IPS DF 6.9 (cell line): ENCODE results near the gene ADORA3.

Source experiments
- DNase-seq: peaks from one replicate; pipeline ENCODE4 v3.0.0-alpha.2; 2013; ENCODE audit warnings: low read depth, low spot score
- H3K27ac ChIP-seq: one replicate; pipeline ENCODE4 v1.5.1; 2013; ENCODE audit warnings: low read length, control low read depth
- H3K27me3 ChIP-seq: 2 replicates; pipeline ENCODE4 v1.6.1; 2013; ENCODE audit warnings: mild to moderate bottlenecking, low read length; ENCODE audit not compliant: control insufficient read depth, insufficient read depth
- H3K36me3 ChIP-seq: 2 replicates; pipeline ENCODE4 v1.6.1; 2013; ENCODE audit warnings: low read length; ENCODE audit not compliant: control insufficient read depth, insufficient read depth
- H3K4me1 ChIP-seq: 2 replicates; pipeline ENCODE4 v1.6.1; 2013; ENCODE audit warnings: low read length; ENCODE audit not compliant: control insufficient read depth, insufficient read depth
- H3K4me3 ChIP-seq: 2 replicates; pipeline ENCODE4 v1.5.1; 2013; ENCODE audit warnings: mild to moderate bottlenecking, low read length
- H3K9me3 ChIP-seq: 2 replicates; pipeline ENCODE4 v1.6.1; 2013; ENCODE audit warnings: low read length, inconsistent platforms; ENCODE audit not compliant: control insufficient read depth, insufficient read depth
- WGBS: extraction: QIAGEN DNeasy Blood & Tissue Kit; methylation state at CpG from one replicate; pipeline ENCODE4 v1.1.7; 2013; ENCODE audit warnings: mixed read lengths, missing lambda C conversion rate; ENCODE audit not compliant: insufficient read length, insufficient coverage; 5-methylcytosine and 5-hydroxymethylcytosine counted together

The ADORA3 gene

DNA sequence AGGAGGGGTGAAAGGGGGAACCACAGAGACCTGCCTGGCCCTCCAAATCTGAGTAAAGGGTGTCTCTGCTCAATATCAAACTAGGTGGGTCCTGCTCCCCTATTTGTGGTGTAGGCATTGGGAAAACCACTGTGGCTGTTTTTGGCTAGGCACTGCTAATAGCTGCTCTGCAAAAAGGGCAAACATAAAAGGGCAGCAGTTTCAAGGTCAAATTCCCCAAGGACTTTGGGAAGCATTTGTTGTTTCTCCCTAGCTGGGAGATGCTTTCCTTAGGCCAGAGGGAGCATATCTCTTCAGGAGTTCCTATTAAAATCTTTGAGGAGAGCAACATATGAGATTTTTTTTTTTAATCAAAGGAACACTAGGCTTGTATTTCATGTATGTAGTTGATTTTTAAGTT is 27.2 kb downstream of the ADORA3 start:
- no peak overlapping the region for H3K27ac ChIP-seq

DNA sequence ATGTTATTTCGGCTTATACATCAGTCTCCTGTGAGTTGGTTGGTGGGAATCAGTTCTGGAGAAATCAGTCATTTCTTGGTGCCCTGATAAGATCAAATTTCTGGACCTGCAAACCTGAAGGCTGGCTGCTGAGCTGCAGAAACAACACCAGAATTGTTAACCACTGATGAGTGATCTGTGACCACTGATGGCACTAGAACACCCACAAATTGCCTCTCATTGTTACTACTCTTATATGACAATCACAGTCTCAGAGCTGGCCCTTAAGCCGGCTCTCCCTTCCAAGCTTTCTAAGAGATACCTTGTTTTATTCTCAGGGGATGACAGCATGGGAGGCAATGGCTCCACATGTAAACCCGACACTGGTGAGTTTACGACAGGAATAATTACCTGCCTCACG is 27.7 kb downstream of the ADORA3 start:
- Histone ChIP-seq H3K9me3 (no peaks in the 10 kb centered on the region), H3K36me3 (no peaks in the 10 kb centered on the region), H3K4me3 (no peak overlapping the region), H3K27me3 (no peaks in the 10 kb centered on the region), H3K27ac (no peak overlapping the region), H3K4me1 (no peaks in the 10 kb centered on the region)
- no CpG with 5 or more reads among the region's 5 CpGs for WGBS
- DNase-seq, result no peak

More for the DNA sequence above, 27.2 kb downstream of the ADORA3 start:
- DNase-seq, result no peak
- no peaks in the 10 kb centered on the region for H3K27me3 ChIP-seq
- no peaks in the 10 kb centered on the region for H3K4me1 ChIP-seq
- no peak overlapping the region for H3K4me3 ChIP-seq
- H3K36me3 ChIP-seq, result no peaks in the 10 kb centered on the region
- no peaks in the 10 kb centered on the region for H3K9me3 ChIP-seq

DNA sequence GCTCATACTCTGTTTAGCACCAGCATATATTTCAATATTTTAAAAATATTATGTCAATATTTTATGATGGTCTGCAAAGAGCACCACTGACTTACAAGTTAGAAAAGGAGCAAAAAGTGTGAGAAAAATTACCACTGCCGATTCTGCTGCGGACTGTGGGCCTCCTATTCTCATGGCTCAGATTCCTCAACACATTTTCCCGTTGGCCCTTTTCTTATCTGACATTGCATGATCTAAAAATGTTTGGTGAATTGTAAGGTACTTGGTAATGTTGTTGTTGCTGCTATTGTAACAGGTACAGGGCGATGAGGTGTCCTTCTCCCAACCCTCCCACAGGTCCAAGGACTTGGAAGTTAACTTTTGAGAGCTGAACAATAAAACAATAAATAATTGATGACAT is 28.9 kb downstream of the ADORA3 start:
- no peaks in the 10 kb centered on the region for H3K9me3 ChIP-seq
- no peak overlapping the region for H3K4me3 ChIP-seq
- no peaks in the 10 kb centered on the region for H3K27me3 ChIP-seq
- WGBS, result no CpG with 5 or more reads among the region's 4 CpGs
- no peak overlapping the region for H3K27ac ChIP-seq
- DNase-seq, result no peak
- H3K4me1 ChIP-seq, result no peaks in the 10 kb centered on the region
- no peaks in the 10 kb centered on the region for H3K36me3 ChIP-seq

GRCh38 chr1:111474106-111474505 is 29.3 kb downstream of the ADORA3 start:
- Histone ChIP-seq H3K27ac (no peak overlapping the region), H3K4me3 (no peak overlapping the region), H3K27me3 (no peaks in the 10 kb centered on the region), H3K9me3 (no peaks in the 10 kb centered on the region), H3K36me3 (no peaks in the 10 kb centered on the region), H3K4me1 (no peaks in the 10 kb centered on the region)
- no CpG with 5 or more reads among the region's 5 CpGs for WGBS
- no peak for DNase-seq

GRCh38 chr1:111471538-111471937 is 31.9 kb downstream of the ADORA3 start:
- Histone ChIP-seq H3K36me3 (no peaks in the 10 kb centered on the region), H3K4me1 (no peaks in the 10 kb centered on the region), H3K27me3 (no peaks in the 10 kb centered on the region), H3K4me3 (no peak overlapping the region), H3K27ac (no peak overlapping the region), H3K9me3 (no peaks in the 10 kb centered on the region)
- WGBS, result no CpG with 5 or more reads among the region's 3 CpGs
- no peak for DNase-seq

- H3K4me1 ChIP-seq, result no peaks in the 10 kb centered on the region
- no peaks in the 10 kb centered on the region for H3K27me3 ChIP-seq
- no CpG with 5 or more reads among the region's 3 CpGs for WGBS
- no peak overlapping the region for H3K4me3 ChIP-seq
- no peak for DNase-seq
- no peaks in the 10 kb centered on the region for H3K36me3 ChIP-seq
- no peaks in the 10 kb centered on the region for H3K9me3 ChIP-seq
- H3K27ac ChIP-seq, result no peak overlapping the region
Measured at GRCh38 chr1:111471012-111471411, 32.4 kb downstream of the ADORA3 start.

- no CpG with 5 or more reads among the region's 5 CpGs for WGBS
- Histone ChIP-seq H3K36me3 (no peaks in the 10 kb centered on the region), H3K27me3 (no peaks in the 10 kb centered on the region), H3K4me1 (no peaks in the 10 kb centered on the region), H3K27ac (no peak overlapping the region), H3K4me3 (no peak overlapping the region), H3K9me3 (no peaks in the 10 kb centered on the region)
- DNase-seq, result no peak
Measured at GRCh38 chr1:111470596-111470995, 32.8 kb downstream of the ADORA3 start.

DNA sequence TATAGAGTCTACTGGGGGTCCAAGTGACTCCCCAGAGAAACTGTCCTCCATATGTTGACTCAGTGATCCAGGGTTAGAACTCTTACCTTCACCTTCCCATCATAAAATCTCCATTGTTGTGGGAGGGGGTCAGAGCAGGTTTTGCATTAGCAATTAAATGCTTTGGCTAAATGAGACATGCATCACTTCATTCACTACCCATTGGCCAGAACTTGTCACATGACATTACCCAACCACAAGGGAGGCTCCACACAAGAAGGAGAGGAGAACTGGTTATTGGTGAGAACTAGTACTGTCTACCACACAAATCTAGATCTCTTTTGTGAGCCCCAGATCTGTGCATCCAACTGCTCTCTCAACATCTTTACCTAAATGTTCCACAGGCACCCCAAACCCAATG is 33.9 kb downstream of the ADORA3 start:
- Histone ChIP-seq H3K36me3 (no peaks in the 10 kb centered on the region), H3K27me3 (no peaks in the 10 kb centered on the region), H3K4me1 (no peaks in the 10 kb centered on the region), H3K9me3 (no peaks in the 10 kb centered on the region), H3K4me3 (no peak overlapping the region), H3K27ac (no peak overlapping the region)
- DNase-seq, result no peak

DNA sequence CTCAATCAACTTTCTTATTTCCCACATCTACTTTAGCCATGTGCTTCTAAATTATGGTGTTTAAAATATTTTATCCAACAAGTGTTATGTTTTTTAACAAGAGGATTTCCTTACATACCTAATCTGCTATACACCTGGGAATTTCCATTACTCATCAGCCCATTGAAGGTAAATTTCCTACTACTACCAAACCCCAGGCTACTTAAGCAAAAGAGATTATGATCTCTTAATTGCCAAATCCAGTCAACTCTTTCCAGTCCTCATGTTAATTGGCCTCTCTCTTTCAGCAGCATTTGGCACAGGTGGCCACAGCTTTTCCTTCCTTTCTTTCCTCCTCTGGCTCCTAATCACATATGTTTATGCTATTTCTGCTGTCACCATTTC is 34.7 kb downstream of the ADORA3 start:
- H3K27me3 ChIP-seq, result no peaks in the 10 kb centered on the region
- no peak overlapping the region for H3K4me3 ChIP-seq
- no peaks in the 10 kb centered on the region for H3K9me3 ChIP-seq
- no peak for DNase-seq
- H3K4me1 ChIP-seq, result no peaks in the 10 kb centered on the region
- H3K36me3 ChIP-seq, result no peaks in the 10 kb centered on the region
- no peak overlapping the region for H3K27ac ChIP-seq

DNA sequence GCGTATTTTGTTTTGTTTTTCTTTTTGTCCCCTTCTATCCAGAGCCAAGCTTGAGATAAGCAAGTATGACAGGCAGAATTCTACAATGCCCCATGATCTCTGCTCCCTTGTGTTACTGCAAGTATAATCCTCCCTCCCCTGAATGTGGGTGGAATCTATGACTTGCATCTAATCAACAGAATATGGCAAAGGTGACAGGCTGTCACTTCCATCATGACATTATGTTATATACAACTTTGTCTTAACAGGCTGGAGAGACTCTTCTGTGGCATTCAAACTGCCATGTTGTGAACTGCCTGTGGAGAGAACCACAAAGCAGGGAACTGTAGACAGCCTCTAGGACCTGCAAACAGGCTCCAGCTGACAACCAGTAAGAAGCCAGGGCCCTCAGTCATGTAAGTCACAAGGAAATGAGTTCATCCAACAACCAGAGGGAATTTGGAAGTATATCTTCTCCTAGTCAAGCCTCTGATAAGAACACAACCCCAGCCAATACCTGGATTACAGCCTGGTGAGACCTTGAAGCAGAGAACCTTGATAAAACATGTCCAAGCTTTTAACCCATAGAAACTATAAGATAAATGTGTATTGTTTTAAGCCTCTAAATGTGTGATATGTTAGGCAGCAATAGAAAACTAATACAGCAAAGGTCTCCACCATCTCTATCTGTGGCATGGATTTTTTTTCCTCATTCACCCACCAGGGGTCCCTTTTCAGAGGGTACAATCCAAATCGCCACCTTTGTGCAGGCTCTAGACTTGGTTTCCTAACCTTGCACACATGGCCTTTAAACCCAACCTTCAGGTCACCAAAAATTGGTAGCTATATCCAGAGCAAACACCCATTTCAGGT is 35.3 kb downstream of the ADORA3 start:
- Histone ChIP-seq H3K27ac (no peak overlapping the region), H3K36me3 (no peaks in the 10 kb centered on the region), H3K27me3 (no peaks in the 10 kb centered on the region), H3K4me1 (no peaks in the 10 kb centered on the region), H3K9me3 (no peaks in the 10 kb centered on the region), H3K4me3 (no peak overlapping the region)
- WGBS, result no CpG with 5 or more reads among the region's 2 CpGs
- no peak for DNase-seq

DNA sequence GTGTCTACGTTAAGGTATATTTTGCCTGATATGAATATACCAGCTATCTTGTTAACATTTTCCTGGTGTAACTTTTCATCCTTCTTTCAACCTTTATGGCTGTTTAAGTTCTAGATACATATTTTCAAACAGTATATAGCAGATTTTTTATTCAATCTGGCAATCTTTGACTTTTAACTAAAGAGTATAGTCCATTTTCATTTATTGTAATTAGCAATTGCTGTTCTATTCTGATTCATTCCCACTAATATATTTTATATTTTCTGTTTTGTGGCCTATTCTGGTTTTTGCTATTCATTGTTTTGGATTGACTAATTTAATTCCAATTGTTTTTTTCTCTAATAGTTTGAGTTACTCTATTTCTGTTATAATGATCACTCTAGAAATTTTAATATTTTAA is 37.0 kb downstream of the ADORA3 start:
- no peaks in the 10 kb centered on the region for H3K9me3 ChIP-seq
- H3K4me1 ChIP-seq, result no peaks in the 10 kb centered on the region
- no peak for DNase-seq
- H3K36me3 ChIP-seq, result no peaks in the 10 kb centered on the region; the same call in 1 of the 2 replicates
- H3K4me3 ChIP-seq, result no peak overlapping the region
- no peak overlapping the region for H3K27ac ChIP-seq
- WGBS, result no CpG with 5 or more reads among the region's 1 CpG
- H3K27me3 ChIP-seq, result no peaks in the 10 kb centered on the region
